ENCODE measurements around the gene PRELID1.
A peak's percentile ranks its signal among the peaks of the same experiment; 100 is the strongest.
"Not testable (repeated sequence)": the region's sequence is repeated elsewhere in the genome, so short reads cannot be mapped to it uniquely, and the experiment has no call there.

PRELID1 gene, protein sequence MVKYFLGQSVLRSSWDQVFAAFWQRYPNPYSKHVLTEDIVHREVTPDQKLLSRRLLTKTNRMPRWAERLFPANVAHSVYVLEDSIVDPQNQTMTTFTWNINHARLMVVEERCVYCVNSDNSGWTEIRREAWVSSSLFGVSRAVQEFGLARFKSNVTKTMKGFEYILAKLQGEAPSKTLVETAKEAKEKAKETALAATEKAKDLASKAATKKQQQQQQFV

DNA sequence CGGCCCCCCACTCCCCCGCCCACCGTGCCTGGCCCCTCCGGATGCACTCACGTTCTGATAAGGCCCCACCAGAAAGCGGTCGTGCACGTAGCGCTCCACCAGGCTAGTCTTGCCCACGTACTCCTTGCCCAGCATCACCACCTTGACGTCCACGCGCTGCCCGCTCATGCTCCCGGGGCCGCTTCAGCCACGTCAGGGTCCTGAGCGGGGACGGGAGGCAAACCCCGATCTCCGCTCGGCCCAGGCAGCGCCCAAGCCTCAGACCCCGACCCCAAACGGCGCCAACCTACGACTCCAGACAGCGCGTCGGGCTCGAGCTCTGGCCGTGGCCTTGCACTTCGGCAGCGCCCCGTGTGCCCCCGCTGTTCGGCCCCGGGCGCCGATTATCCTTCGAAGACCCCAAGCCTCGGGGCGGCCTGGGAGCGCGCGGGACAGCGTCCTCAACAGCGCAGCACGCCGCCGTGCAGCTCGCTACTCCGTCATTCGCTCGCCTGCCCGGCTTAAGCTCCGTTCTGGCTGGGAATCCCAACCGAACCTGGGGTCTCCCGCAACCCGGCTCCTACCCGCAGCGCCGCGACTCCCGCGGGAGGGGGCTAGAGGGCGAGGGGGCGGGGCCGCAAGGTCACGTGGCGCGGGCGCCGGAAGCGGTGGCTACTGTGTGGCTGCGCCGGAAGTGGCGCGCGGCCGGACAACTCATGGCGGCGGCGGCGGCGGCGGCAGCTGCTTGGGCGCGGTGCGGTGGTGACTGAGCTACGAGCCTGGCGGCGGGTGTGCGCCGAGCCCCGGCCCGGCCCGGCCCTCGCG is at the start of gene PRELID1, which contains the start of gene RAB24:
Gene PRELID1, plus strand, starts transcription at position 679 of the 804 bp plus-strand sequence. CDS start 187 bp downstream, outside the sequence.
Gene RAB24, minus strand, starts transcription at position 599 of the 804 bp plus-strand sequence. Its CDS starts 431 bp downstream, at position 168.
- DNase-seq: peak; percentile 86

DNA sequence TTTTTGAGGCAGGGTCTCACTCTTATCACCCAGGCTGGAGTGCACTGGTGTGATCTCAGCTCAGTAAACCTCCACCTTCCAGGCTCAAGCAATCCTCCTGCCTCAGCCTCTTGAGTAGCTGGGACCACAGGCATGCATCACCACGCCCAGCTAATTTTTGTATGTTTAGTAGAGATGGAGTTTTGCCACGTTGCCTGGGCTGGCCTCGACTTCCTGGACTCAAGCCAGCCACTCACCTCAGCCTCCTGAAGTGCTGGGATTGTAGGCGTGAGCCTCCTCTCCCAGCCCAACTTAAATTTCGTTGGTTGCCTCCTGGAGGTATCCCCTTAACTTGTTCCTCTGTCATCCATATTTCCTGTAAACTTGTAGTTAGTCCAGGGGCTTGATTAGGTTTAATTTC is 47.3 kb upstream of the PRELID1 start:
- no peak for DNase-seq

DNA sequence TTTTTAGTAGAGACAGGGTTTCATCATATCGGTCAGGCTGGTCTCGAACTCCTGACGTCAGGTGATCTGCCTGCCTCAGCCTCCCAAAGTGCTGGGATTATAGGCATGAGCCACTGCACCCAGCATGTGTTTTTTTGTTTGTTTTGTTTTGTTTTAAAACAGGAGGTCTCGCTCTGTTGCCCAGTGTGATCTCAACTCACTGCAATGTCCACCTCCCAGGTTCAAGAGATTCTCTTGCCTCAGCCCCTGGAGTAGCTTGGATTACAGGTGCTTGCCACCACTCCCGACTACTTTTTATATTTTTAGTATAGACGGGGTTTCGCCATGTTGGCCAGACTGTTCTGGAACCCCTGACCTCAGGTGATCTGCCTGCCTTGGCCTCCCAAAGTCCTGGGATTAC is 44.9 kb upstream of the PRELID1 start:
- DNase-seq: not testable (repeated sequence)

DNA sequence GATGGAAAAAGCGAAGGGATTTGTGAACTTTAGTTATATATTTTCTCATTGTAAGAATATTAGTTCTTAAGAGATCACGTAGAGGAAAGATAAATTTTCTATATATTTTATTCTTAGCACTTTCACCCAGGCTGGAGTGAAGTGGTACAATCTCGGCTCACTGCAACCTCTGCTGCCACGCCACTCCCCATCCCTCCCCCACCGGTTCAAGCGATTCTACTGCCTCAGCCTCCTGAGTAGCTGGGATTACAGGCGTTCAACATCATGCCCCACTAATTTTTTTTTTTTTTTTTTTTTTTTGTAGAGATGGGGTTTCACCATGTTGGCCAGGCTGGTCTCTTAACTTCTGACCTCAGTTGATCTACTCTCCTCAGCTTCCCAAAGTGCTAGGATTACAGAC is 42.6 kb upstream of the PRELID1 start:
- DNase-seq: no peak

DNA sequence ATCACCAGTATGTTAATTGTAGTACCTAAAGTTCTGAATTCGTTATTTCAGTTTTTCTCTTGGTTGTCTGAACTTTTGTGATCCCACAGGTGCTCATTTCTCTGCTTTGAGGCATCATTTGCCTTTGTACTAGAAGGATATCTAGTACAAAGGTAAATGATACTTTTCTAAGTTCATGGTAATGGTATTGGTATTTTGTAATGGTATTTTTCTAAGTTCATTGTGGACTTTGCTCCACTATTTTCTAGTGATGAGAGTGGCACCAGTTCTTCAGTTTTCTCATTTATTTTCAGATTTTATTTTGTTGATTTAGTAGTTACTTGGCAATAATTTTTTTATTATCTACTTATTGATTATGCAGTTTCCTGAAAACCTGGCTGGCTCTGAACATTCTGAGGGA is 42.1 kb upstream of the PRELID1 start:
- no peak for DNase-seq

DNA sequence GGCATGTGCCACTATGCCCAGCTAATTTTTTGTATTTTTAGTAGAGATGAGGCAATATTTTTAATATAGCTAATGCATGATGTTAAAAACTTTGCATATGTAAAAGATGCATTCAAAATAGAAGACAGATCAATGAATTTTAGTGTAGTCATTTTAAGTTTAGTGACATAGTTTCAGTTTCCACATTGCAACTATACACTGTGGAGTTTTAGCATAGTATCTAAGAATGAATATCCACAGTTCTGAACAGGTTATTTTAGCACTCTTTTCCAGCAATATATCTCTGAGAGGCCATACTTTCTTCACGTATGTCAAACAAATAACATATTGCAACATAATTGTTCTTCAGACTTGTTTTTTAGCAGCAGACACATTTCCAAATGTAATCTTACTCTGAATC is 39.4 kb upstream of the PRELID1 start:
- no peak for DNase-seq

DNA sequence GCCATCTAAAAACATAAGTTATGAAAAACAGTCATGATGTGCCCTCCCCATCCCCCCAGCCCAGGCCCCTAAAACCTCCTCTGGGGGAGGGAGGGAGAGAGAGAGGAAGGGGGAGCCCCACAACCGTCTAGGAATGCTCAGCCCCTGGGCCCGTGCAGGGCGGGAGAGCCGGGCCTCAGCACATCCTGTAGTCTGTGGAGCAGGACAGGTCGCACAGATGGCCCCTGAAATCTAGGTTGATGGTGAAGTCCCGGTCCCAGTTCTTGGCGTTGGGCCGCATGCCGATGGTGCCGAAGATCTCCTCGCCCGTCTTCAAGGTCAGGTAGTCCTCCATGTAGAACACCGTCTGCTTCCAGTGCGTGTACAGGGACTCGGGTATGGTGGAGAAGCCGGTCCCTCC is 38.2 kb upstream of the PRELID1 start:
- DNase-seq: no peak

DNA sequence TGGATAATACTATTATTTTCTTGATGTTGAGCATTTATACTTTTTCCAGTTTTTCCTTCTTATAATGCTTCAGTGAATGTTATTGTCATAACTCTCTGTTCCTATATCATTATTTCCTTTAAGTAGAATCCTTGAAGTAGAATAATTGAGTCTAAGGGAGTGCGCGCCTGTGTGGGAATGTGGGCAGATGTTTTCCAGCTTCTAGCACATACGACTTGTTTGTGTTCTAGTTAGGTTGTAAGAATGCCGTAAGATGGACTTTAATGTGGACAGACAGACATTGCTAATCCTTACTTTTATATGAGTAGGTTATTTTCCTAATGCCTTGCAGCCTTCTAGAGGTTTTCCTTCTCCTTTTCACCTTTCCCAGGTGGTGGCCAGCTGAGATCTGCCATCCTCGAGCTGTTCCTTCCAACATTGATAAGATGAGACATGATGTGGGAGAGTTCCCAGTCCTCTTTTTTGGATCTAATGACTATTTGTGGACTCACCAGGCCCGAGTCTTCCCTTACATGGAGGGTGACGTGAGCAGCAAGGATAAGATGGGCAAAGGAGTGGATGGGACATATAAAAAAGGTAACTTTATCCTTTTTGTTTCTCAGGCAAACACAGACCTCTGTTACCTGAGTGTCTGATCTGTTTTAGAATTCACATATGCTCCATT is 34.2 kb upstream of the PRELID1 start:
- no peak for DNase-seq

DNA sequence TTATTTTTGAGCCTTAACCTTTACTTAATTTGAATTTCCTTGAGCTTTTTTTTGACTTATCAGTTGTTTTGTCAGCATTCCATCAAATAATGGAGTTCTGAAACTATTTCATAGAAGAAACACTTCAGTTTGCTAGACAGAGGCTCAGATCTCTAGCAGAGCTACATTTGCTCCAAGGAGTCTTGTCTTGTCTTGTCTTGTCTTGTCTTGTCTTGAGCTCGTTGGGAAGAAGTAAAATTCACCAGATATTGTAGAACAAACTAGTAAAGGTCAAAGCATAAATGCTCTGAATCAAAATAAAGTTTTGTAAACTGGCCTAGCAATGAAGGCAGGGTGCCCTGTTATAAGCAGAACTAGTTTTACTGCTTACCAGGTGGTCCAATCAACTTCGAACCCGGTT is 33.6 kb upstream of the PRELID1 start:
- DNase-seq: no peak

DNA sequence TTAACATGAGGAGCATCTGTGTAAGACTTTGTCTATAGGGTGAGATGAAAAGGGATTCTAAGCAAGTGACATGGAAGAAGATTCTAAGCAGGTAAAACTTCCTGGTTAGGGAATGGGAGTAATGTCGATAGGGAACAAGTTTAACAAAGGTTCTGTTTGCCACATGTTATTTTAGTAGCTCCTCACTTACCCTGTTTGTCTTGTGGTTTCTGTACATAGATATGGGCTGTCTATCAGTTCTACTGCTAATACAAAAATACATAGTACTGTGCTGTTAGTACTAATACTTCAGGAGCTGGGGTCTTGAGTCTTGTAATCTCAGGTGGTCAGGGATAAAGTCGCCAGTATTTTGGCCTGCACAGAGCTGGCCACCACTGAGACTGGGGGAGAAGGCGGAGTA is 32.9 kb upstream of the PRELID1 start:
- DNase-seq: no peak

DNA sequence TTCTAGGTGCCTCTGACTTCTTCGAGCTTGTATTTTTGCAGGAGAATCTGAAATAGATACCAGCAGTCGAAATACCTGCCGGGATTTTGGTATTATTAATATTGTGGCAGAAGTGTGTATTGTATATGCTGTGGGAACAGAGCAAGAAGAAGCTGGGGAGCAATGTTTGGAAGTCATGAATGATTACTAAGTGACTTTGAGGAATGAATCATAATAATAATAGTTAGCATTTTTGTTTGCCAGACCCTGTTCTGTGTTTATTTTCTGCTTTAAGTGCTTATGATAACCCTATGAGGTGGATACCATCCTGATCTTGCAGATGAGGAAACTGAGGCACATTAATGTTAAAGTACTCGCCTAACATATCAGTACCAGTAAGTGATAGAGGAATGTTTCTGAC is 32.5 kb upstream of the PRELID1 start:
- DNase-seq: no peak

DNA sequence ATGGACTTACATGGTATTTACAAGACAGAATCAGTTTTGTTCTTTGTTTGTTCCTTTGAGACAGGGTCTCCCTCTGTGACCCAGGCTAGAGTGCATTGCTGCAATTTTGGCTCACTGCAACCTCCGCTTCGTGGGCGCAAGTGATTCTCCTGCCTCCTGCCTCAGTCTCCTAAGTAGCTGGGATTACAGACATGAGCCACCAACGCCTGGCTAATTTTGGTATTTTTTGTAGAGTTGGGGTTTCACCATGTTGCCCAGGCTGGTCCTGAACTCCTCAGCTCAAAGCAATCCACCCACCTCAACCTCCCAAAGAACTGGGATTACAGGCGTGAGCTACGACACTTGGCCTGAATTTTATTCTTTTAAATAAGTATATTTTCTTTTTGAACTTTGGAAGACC is 27.7 kb upstream of the PRELID1 start:
- DNase-seq: no peak

DNA sequence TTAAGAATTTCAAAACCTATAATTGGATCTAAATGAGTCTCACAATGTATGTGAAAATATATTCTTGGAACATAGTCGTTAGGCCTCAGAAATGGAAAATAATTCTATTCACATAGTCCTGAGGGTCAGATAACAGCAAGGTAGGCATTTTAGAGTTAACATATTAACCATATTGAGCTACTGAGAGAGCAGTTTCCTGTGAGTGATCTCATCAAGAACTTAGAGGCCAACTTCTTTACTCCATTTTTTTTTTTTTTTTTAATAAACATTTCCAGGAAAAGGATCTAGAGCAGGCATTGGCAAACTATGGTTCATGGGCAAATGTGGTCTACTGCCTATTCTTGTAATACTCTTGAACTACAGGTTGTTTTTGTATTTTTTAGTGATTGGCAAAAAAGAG is 26.7 kb upstream of the PRELID1 start:
- no peak for DNase-seq

DNA sequence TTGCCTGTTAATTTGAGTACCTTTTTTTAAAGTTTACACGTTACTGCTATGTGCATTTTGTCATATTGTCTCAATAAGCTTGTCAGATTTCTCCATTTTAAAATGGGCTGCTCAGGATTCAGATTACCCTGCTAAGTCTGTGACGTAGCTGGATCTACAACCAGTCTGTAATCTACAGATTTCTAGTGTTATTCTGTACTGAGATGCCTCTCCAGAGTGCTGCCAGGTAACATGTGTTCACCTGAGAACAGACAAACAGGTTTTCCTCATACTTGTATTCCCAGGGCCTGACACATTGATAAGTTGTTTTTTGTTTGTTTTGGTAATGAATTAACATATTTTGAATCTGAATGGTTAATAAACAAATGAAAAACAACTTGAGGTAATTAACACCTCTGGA is 15.4 kb upstream of the PRELID1 start:
- no peak for DNase-seq

DNA sequence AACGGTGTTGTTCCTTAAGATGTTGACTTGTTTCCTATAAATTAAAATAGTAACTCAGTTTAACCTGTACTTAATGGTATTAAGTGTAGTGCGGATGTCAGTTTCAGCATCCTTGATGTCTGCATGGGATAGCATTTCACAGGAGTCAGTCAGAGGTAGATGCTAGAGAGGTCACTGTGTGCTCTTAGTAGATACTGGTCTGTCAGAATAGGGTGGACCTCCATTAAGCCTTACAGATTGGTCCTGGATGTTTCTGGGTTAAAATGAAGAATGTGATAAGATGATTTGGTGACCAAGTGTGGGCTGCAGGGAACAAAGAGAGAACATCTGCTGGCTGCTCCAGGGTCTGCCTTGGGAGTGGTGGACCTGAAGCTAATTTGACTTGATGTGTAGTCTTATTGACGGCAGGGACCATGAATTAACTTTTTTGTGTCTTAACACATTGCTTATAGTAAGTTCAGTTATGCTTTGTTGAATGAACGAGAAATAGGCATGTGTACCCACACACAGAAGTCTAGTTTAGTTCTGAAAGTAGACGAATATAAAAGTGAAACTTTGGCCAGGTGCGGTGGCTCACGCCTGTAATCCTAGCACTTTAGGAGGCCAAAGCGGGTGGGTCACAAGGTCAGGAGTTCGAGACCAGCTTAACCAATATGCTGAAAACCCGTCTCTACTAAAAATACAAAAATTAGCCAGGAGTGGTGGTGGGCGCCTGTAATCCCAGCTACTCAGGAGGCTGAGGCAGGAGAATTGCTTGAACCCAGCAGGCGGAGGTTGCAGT is 12.6 kb upstream of the PRELID1 start:
- no peak for DNase-seq

DNA sequence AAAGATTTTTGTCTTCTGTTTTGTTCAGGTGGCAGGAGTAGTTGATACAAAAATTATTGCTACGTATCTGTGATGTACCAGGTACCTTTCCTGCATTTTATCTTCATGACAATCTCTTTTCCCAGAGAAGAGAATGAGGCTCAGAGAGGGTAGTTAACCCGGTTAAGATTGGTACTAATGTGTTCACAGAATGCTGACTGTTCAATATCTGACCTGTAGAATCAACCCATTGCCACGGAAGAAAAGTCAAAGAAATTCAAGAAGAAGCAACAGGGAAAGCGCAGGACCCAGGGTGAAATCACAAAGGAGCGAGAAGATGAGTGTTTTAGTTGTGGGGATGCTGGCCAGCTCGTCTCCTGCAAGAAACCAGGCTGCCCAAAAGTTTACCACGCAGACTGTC is 11.9 kb upstream of the PRELID1 start:
- DNase-seq: no peak

DNA sequence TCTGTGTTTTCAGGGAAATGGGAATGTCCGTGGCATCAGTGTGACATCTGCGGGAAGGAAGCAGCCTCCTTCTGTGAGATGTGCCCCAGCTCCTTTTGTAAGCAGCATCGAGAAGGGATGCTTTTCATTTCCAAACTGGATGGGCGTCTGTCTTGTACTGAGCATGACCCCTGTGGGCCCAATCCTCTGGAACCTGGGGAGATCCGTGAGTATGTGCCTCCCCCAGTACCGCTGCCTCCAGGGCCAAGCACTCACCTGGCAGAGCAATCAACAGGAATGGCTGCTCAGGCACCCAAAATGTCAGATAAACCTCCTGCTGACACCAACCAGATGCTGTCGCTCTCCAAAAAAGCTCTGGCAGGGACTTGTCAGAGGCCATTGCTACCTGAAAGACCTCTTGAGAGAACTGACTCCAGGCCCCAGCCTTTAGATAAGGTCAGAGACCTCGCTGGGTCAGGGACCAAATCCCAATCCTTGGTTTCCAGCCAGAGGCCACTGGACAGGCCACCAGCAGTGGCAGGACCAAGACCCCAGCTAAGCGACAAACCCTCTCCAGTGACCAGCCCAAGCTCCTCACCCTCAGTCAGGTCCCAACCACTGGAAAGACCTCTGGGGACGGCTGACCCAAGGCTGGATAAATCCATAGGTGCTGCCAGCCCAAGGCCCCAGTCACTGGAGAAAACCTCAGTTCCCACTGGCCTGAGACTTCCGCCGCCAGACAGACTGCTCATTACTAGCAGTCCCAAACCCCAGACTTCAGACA is 9.6 kb upstream of the PRELID1 start:
- no peak for DNase-seq

DNA sequence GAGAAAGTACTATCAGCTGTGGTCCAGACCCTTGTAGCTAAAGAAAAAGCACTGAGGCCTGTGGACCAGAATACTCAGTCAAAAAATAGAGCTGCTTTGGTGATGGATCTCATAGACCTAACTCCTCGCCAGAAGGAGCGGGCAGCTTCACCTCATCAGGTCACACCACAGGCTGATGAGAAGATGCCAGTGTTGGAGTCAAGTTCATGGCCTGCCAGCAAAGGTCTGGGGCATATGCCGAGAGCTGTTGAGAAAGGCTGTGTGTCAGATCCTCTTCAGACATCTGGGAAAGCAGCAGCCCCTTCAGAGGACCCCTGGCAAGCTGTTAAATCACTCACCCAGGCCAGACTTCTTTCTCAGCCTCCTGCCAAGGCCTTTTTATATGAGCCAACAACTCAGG is 9.0 kb upstream of the PRELID1 start:
- DNase-seq: no peak

DNA sequence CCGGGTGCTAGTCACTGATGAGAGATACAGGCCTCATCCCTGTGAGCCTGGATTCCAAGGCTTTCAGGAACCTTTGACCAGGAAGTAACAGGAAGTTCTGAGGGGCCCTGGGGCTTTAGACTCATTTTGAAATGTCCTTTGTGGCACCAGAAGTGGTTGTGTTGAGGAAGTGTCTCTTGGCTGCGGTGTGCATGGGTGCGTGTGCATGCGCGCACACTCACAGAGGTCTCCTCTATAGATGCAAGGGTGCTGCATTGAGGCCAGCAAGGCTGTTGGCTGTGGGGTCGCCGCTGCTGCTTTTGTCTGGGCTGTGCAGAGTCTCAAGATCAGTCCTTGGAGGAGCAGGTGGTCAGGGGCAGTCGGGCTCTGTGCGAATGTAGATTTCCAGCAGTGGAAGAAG is 7.7 kb upstream of the PRELID1 start:
- no peak for DNase-seq

DNA sequence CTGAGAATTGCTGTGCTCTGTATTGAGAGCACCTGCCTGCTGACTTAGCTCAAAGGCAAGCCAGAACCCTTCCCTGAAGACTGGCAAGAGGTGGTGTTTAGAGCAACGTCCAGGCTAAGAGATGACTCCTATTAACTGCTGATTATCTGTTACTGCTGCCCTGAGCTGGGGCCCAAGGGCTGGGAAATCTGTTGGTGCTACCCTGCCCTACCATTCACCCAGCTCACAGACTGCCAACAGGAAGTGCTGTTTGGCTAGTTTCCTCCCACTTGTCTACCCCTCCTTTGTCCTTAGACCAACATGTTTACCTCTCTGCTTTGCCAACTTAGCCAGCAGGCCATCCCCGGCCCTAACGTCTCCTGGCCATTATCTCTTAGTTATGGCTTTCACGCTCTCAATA is 7.0 kb upstream of the PRELID1 start:
- DNase-seq: no peak

DNA sequence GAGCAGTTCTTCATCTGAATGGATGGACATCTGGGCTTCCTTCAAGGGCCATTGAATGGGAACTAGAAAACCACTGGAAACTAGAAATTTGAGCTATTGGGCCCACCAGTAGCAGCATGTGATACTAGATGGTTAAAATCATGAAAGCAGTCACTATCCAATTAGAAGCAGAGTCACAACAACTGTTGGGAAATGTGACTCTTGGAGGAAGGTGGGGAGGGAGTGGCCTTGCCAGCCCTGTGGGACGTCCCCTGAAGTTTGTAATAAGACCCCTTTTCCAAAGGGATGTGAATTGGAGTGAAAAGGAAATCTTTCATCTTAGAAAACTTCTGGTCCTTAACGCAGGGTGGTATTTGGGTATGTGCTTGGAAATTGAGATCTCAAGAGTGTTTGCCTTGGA is 5.7 kb upstream of the PRELID1 start:
- no peak for DNase-seq

DNA sequence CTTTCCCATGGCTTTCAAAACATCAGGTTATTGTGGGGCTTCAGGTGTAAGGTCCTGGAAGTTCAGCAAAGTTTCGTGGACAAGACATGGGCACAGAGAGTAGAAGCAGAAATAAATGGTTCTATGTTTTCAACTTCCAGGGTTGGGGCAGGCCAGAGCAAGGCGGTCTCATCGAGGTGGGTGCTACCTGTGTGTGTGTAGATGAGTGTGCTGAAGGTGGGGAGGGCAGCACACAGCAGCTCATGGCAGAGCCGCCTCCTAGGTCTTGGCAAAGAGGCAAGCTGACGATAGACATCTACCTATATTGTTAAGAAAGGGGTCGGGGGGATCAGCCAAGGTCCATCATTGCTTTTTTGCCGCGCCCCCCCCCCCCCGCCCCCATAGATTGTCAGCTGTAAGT is 3.9 kb upstream of the PRELID1 start:
- no peak for DNase-seq
